Cardiac fibroblast (primary cell): ENCODE results near the gene GMCL2.

Experiments used
- DNase-seq, 2 donors: peaks; one replicate each; pipeline versions ENCODE4 v3.0.0 to v3.0.0-alpha.2; 2010; ENCODE audit warnings: low read depth in 2 of 2
- H3K4me3 ChIP-seq, 2 donors: replicated peaks in 1 of 2; 1 replicate in 1 of 2; 2 replicates in 1 of 2; pipeline ENCODE4 v1.5.1; 2011; ENCODE audit warnings: low read depth in 2 of 2, low read length in 2 of 2, mild to moderate bottlenecking in 2 of 2, moderate library complexity in 1 of 2
- CTCF ChIP-seq: IDR thresholded peaks from one replicate; pipeline ENCODE4 v1.5.1; 2011; ENCODE audit warnings: low read depth, mild to moderate bottlenecking, low read length, inconsistent platforms

The GMCL2 gene

GRCh38 chr5:178165581-178165980, 21.6 kb downstream of the GMCL2 start:
- TF ChIP-seq CTCF = no peak
- no peak overlapping the region for H3K4me3 ChIP-seq
- DNase-seq = no peak

DNA sequence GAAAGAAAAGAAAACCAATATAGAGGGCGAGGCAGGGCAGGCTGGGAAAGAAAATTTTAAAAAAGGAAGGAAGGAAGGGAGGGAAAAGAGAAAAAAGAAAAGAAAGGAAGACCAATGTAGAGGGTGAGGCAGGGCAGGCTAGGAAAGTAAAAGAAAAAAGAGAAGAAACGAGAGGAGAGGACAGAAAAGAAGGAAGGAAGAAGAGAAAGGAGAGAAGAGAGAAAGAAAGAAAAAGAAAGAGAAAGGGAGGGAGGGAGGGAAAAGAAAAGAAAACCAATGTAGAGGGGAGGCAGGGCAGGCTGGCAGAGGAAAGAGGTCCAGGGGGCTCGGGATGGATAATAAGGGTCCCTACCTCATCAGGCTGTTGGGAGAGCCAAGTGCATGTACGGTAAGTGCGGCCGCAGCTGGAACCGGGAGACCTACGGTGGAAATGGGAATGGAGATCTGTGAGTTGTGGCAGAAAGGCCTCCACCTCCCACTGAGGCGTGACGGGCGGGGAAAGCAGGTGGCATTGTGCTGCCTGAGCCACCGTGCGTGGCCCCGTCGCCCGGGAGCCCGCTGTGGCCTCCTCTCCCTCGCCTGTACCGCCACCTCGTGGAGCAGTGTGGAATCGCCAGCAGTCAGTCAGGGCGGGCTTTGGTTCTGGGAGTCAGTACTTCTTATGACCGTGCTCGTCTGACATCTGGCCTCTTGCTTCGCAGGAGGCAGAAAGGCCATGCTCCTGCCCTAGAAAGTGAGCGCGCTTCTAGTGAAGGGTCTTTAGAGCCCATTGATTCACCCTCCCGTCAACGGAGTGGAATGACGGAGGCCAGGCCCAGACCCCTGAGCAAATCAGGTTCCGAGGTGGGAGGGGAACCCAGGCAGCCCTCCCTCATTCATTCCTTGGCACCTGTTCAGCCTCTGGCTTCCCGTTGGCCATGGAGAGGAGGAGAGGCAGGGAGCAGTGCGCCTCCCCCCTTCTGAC, 23.1 kb downstream of the GMCL2 start:
- TF ChIP-seq CTCF = peak; percentile 98
- no peak overlapping the region for H3K4me3 ChIP-seq
- peak; percentile 72 to 75 for DNase-seq

DNA sequence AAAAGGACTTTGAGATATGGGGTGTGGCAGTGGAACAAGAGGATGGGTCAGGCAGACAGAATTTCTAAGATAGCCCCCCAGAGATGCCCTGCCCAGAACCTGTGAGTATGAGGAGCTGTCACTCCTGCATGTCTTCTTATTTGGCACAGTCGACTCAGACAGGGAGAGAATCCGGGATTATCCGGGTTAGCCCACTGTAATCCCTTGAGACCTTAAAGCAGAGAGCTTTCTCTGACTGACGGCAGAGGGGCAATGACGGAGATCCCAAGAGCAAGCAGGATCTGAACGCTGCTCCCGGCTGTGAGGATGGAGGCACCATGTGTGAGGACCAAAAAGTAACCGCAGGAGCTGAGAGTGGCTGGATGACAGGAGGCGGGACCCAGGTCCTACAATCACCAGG, 24.7 kb downstream of the GMCL2 start:
- DNase-seq = no peak
- H3K4me3 ChIP-seq = no peak overlapping the region
- TF ChIP-seq CTCF = no peak

- no peak for DNase-seq
- TF ChIP-seq CTCF = no peak
Observed at GRCh38 chr5:178160176-178160575, 27.0 kb downstream of the GMCL2 start.

DNA sequence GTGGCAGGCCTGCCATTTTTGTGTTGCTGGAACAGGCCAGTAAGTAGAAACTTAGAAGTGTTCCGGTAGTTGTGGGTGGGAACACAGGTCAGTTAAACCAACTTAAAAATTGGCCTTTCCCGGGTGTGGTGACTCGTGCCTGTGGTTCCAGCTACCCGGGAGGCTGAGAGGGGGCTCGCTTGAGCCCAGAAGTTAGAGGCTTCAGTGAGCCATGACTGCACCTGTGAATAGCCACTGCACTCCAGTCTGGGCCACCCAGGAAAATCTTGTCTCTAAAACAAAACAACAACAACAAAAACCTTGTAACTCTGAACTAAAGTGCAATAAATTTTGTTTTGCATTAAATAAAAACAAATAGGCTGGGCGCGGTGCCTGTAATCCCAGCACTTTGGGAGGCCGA, 32.1 kb downstream of the GMCL2 start:
- DNase-seq = no peak
- no peak overlapping the region for H3K4me3 ChIP-seq
- TF ChIP-seq CTCF = no peak

More at GRCh38 chr5:178160176-178160575, 27.0 kb downstream of the GMCL2 start:
- no peak overlapping the region for H3K4me3 ChIP-seq

GRCh38 chr5:178153530-178154340, 33.4 kb downstream of the GMCL2 start, which contains the start of gene NHP2:
TSS of gene NHP2 (minus strand) at chr5:178153885. CDS start at chr5:178153817, 68 bp downstream.
- TF ChIP-seq CTCF = no peak
- peak; percentile 99 to 100 for DNase-seq
- peak within 1 kb of the TSS; percentile 68 to 74 for H3K4me3 ChIP-seq
